B cell (primary cell): ENCODE data around the gene SLC34A2. TPM values are rescaled to one million over a fixed set of nuclear protein-coding genes. Genes with fewer than 3 reads are reported as not detected.

Experiments used
- ATAC-seq: fragments of 200-7000 bp; cut with Tn5 transposase; one replicate; pipeline ENCODE4 v1.10.0; 2021; ENCODE audit warnings: low read depth, mild to moderate bottlenecking, moderate number of reproducible peaks, moderate library complexity
- CTCF ChIA-PET: fragments of 350-600 bp; sonication (Branson Sonifier 250); formaldehyde crosslinking; loops from one replicate; lab custom pipeline; 2021; ENCODE audit warnings: antibody characterized with exemption, inconsistent platforms; lab: Charles Lee
- POLR2A ChIA-PET: fragments of 350-600 bp; sonication (Branson Sonifier 250); formaldehyde crosslinking; loops from one replicate; lab custom pipeline; 2021; ENCODE audit warnings: antibody characterized with exemption; lab: Charles Lee
- DNase-seq: peaks from one replicate; pipeline ENCODE4 v3.0.0; 2013
- H2AFZ ChIP-seq: 2 replicates; pipeline ENCODE4 v1.6.1; 2012; ENCODE audit warnings: mild to moderate bottlenecking, low read depth, low read length; ENCODE audit not compliant: insufficient read depth, poor library complexity, severe bottlenecking
- H3K27ac ChIP-seq, 2 donors: 1 replicate in 1 of 2; 2 replicates in 1 of 2; pipeline ENCODE4 v1.5.1; 2012 to 2013; ENCODE audit warnings: low read length in 2 of 2, mild to moderate bottlenecking in 2 of 2, moderate library complexity in 1 of 2
- H3K27me3 ChIP-seq, 4 experiments: fragments of 200-600 bp in 1 of 4; sonication (generic) in 1 of 4; replicated peaks in 1 of 4; 1 replicate in 2 of 4; 2 replicates in 2 of 4; pipeline versions ENCODE4 v1.6.1 to v1.7.0; 2013 to 2016; ENCODE audit warnings: low read length in 3 of 4, mild to moderate bottlenecking in 2 of 4, mixed read lengths in 1 of 4, moderate library complexity in 1 of 4; ENCODE audit not compliant: insufficient read depth in 4 of 4, control insufficient read depth in 3 of 4; ENCODE audit errors: control extremely low read depth in 1 of 4
- H3K36me3 ChIP-seq, 2 experiments: replicated peaks in 1 of 2; 1 replicate in 1 of 2; 2 replicates in 1 of 2; pipeline versions ENCODE4 v1.6.1 to v1.7.1; 2013; ENCODE audit warnings: low read length in 1 of 2; ENCODE audit not compliant: insufficient read depth in 2 of 2, control insufficient read depth in 1 of 2; ENCODE audit errors: control extremely low read depth in 1 of 2, extremely low read depth in 1 of 2
- H3K4me1 ChIP-seq, 2 donors: fragments of 200-600 bp in 1 of 2; sonication (generic) in 1 of 2; 1 replicate in 1 of 2; 2 replicates in 1 of 2; pipeline versions ENCODE4 v1.5.1 to v1.6.1; 2013 to 2017; ENCODE audit warnings: low read length in 2 of 2; ENCODE audit not compliant: control insufficient read depth in 2 of 2, insufficient read depth in 2 of 2
- H3K4me2 ChIP-seq: replicated peaks from 2 replicates; pipeline ENCODE3; 2012; ENCODE audit warnings: mild to moderate bottlenecking, low read depth, low read length; ENCODE audit not compliant: poor library complexity, severe bottlenecking
- H3K4me3 ChIP-seq, 5 experiments: fragments of 200-600 bp in 1 of 5; sonication (generic) in 1 of 5; 1 replicate in 3 of 5; 2 replicates in 2 of 5; pipeline versions ENCODE4 v1.5.1 to v1.7.0; 2011 to 2016; ENCODE audit warnings: low read length in 4 of 5, mild to moderate bottlenecking in 4 of 5, low read depth in 2 of 5, control low read depth in 1 of 5, moderate library complexity in 1 of 5; ENCODE audit not compliant: insufficient read depth in 1 of 5; ENCODE audit errors: control extremely low read depth in 1 of 5, extremely low read depth in 1 of 5
- H3K79me2 ChIP-seq: fragments of 200-600 bp; sonication (generic); one replicate; pipeline ENCODE4 v1.6.0; 2016; ENCODE audit warnings: low read length; ENCODE audit not compliant: control insufficient read depth, insufficient read depth
- H3K9ac ChIP-seq: fragments of 200-600 bp; sonication (generic); 2 replicates; pipeline ENCODE4 v1.6.1; 2017; ENCODE audit warnings: mild to moderate bottlenecking, low read length, moderate library complexity
- H3K9me3 ChIP-seq, 3 donors: one replicate each; pipeline versions ENCODE4 v1.6.1 to v1.7.1; 2013; ENCODE audit warnings: low read length in 2 of 3; ENCODE audit not compliant: control insufficient read depth in 2 of 3, insufficient read depth in 1 of 3; ENCODE audit errors: control extremely low read depth in 1 of 3
- H4K20me1 ChIP-seq: 2 replicates; pipeline ENCODE4 v1.6.0; 2012; ENCODE audit warnings: mild to moderate bottlenecking, low read length; ENCODE audit not compliant: insufficient read depth, control insufficient read depth, poor library complexity, severe bottlenecking
- H3K27ac Mint-ChIP-seq: one replicate; pipeline ENCODE4 v1.8.0; 2021; ENCODE audit warnings: mixed read lengths
- H3K27me3 Mint-ChIP-seq: one replicate; pipeline ENCODE4 v1.8.0; 2021; ENCODE audit warnings: mixed read lengths
- H3K4me1 Mint-ChIP-seq: one replicate; pipeline ENCODE4 v1.8.0; 2021; ENCODE audit warnings: mixed read lengths
- H3K4me3 Mint-ChIP-seq: one replicate; pipeline ENCODE4 v1.8.0; 2021; ENCODE audit warnings: mixed read lengths
- H3K9me3 Mint-ChIP-seq: one replicate; pipeline ENCODE4 v1.8.0; 2022; ENCODE audit warnings: mixed read lengths; ENCODE audit not compliant: insufficient read depth
- CTCF ChIP-seq: fragments of 200-600 bp; IDR thresholded peaks from one replicate; pipeline ENCODE4 v1.8.0; 2022; ENCODE audit warnings: antibody characterized with exemption, mild to moderate bottlenecking
- EZH2 ChIP-seq: IDR thresholded peaks from 2 replicates; pipeline ENCODE4 v1.6.1; 2012; ENCODE audit warnings: borderline replicate concordance, low read depth, mild to moderate bottlenecking, moderate library complexity, low read length; ENCODE audit not compliant: insufficient read depth, poor library complexity, severe bottlenecking
- WGBS: methylation state at CpG from one replicate; pipeline ENCODE4 v1.1.5; 2013; ENCODE audit warnings: missing lambda C conversion rate; ENCODE audit not compliant: insufficient coverage; 5-methylcytosine and 5-hydroxymethylcytosine counted together
- intact Hi-C: fragments of 100-400 bp; cut with micrococcal nuclease; formaldehyde crosslinking; loops from one replicate; pipeline ENCODE4 v1.10.0; 2022
- polyA plus RNA-seq: library from polyadenylated mRNA; depleted of rRNA; stranded (reverse); fragments of >200 nt; gene quantifications from 2 replicates; pipeline ENCODE4 v1.2.3, GENCODE V29; 2012
- total RNA-seq, 2 donors: library from RNA; stranded (reverse); fragments of 120-200 nt in 1 of 2; gene quantifications; 1 replicate in 1 of 2; 2 replicates in 1 of 2; pipeline versions ENCODE4 v1.2.3 to v1.2.4, GENCODE V29; 2013 to 2022

The SLC34A2 gene
- total and polyA plus RNA-seq, 2 donors (not counting 1 experiment from before 2014, with no cell fraction given): not detected

- WGBS: 100% methylated on average over 4 of the region's 6 CpGs
- Histone ChIP-seq H3K4me2 (no peak overlapping the region), H3K79me2 (no peaks in the 10 kb centered on the region), H3K4me3 (no peak overlapping the region), H4K20me1 (no peaks in the 10 kb centered on the region), H3K27ac (no peak overlapping the region), H2AFZ (no peak overlapping the region), H3K27me3 (no peaks in the 10 kb centered on the region), H3K36me3 (no peaks in the 10 kb centered on the region), H3K9ac (no peak overlapping the region), H3K9me3 (peaks cover 0 to 2% (median 0%) of the 10 kb centered on the region in 3 donors), H3K4me1 (no peaks in the 10 kb centered on the region)
- TF ChIP-seq EZH2: no peak
- no peak for TF ChIP-seq CTCF
- intact Hi-C loops: no loop called here
- Mint-ChIP-seq H3K4me1 (no peaks in the 10 kb centered on the region), H3K27ac (no peak overlapping the region), H3K4me3 (no peak overlapping the region), H3K27me3 (no peaks in the 10 kb centered on the region), H3K9me3 (peaks cover 3% of the 10 kb centered on the region)
- CTCF ChIA-PET: no interaction called here
- POLR2A ChIA-PET: no interaction called here
- DNase-seq (no peak), ATAC-seq (no peak)
Observed at GRCh38 chr4:25614807-25615206, 40.8 kb upstream of the SLC34A2 start.

GRCh38 chr4:25621027-25621930, 34.4 kb upstream of the SLC34A2 start:
- no peak for ATAC-seq
- CTCF ChIA-PET: no interaction called here
- 52% methylated on average over 10 of the region's 15 CpGs for WGBS
- Histone ChIP-seq H4K20me1 (no peaks in the 10 kb centered on the region), H3K4me1 (no peaks in the 10 kb centered on the region), H3K4me2 (no peak overlapping the region), H3K79me2 (no peaks in the 10 kb centered on the region), H2AFZ (no peak overlapping the region), H3K9me3 (no peaks in the 10 kb centered on the region), H3K4me3 (no peak overlapping the region), H3K9ac (no peak overlapping the region), H3K27ac (no peak overlapping the region), H3K27me3 (peaks cover 0 to 5% (median 0%) of the 10 kb centered on the region in 4 experiments), H3K36me3 (no peaks in the 10 kb centered on the region)
- Mint-ChIP-seq H3K4me1 (no peaks in the 10 kb centered on the region), H3K9me3 (peaks cover 3% of the 10 kb centered on the region), H3K4me3 (no peak overlapping the region), H3K27me3 (peaks cover 16% of the 10 kb centered on the region), H3K27ac (no peak overlapping the region)
- TF ChIP-seq CTCF: no peak
- TF ChIP-seq EZH2: no peak
- DNase-seq: no peak
- POLR2A ChIA-PET: no interaction called here
- intact Hi-C loops: no loop called here
